ENCODE measurements around the gene SLC2A10.

DNA sequence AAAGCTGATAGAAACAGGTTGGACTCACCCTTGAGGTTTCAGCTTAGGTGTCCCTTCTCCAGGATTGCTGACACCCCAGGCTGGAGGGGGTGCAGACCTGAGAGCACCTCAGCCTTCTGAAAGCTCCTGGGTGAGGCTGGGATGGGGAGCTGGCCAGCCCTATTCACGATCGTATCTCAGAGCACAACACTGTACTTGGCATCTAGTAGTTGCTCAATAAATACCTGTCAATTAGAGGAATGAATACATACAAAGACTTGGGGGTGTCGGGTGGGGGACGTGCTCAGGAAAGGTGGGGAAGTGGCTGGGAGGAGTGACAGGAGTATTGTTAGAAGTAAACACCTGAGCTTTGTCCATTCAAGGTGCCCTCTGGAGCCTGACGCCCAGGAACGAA is 61.7 kb downstream of the SLC2A10 start:
- TF ChIP-seq, protein P1, sequence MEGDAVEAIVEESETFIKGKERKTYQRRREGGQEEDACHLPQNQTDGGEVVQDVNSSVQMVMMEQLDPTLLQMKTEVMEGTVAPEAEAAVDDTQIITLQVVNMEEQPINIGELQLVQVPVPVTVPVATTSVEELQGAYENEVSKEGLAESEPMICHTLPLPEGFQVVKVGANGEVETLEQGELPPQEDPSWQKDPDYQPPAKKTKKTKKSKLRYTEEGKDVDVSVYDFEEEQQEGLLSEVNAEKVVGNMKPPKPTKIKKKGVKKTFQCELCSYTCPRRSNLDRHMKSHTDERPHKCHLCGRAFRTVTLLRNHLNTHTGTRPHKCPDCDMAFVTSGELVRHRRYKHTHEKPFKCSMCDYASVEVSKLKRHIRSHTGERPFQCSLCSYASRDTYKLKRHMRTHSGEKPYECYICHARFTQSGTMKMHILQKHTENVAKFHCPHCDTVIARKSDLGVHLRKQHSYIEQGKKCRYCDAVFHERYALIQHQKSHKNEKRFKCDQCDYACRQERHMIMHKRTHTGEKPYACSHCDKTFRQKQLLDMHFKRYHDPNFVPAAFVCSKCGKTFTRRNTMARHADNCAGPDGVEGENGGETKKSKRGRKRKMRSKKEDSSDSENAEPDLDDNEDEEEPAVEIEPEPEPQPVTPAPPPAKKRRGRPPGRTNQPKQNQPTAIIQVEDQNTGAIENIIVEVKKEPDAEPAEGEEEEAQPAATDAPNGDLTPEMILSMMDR (conservative IDR thresholded peaks at IDR 0.05 in 1 of 2, IDR thresholded peaks at IDR 0.05 in 1 of 2; ENCODE audit: extremely low read depth in 1 of 2, insufficient read depth in 1 of 2, low read depth in 1 of 2, low read length in 2 of 2) = no peak
- no peak for TF ChIP-seq EZH2 (IDR thresholded peaks at IDR 0.05; ENCODE audit: borderline replicate concordance, low read length)

Measured in mammary epithelial cell (primary cell).